ENCODE measurements around the gene MRPL24.

- TF ChIP-seq NFE2L2 (conservative IDR thresholded peaks at IDR 0.05; ENCODE audit: low read length) (no peak), MAFK (IDR thresholded peaks at IDR 0.05; ENCODE audit: partially characterized antibody) (no peak), CTCF (IDR thresholded peaks at IDR 0.05) (no peak), JUN (IDR thresholded peaks at IDR 0.05) (no peak; a peak in 1 of 5 replicates), MYC (IDR thresholded peaks at IDR 0.05; ENCODE audit: borderline replicate concordance, low read length) (no peak; the same call in 1 of the 2 replicates), ELK1 (IDR thresholded peaks at IDR 0.05; ENCODE audit: low read depth, low read length) (no peak), RFX5 (IDR thresholded peaks at IDR 0.05) (no peak)
- TF ChIP-seq, protein P1, sequence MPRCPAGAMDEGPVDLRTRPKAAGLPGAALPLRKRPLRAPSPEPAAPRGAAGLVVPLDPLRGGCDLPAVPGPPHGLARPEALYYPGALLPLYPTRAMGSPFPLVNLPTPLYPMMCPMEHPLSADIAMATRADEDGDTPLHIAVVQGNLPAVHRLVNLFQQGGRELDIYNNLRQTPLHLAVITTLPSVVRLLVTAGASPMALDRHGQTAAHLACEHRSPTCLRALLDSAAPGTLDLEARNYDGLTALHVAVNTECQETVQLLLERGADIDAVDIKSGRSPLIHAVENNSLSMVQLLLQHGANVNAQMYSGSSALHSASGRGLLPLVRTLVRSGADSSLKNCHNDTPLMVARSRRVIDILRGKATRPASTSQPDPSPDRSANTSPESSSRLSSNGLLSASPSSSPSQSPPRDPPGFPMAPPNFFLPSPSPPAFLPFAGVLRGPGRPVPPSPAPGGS (IDR thresholded peaks at IDR 0.05) = peak; percentile 92; the same call in 1 of the 3 replicates
- TF ChIP-seq, protein P2, sequence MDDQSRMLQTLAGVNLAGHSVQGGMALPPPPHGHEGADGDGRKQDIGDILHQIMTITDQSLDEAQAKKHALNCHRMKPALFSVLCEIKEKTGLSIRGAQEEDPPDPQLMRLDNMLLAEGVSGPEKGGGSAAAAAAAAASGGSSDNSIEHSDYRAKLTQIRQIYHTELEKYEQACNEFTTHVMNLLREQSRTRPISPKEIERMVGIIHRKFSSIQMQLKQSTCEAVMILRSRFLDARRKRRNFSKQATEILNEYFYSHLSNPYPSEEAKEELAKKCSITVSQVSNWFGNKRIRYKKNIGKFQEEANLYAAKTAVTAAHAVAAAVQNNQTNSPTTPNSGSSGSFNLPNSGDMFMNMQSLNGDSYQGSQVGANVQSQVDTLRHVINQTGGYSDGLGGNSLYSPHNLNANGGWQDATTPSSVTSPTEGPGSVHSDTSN (IDR thresholded peaks at IDR 0.05) = no peak
Measured at GRCh38 chr1:156727926-156728598, 12.8 kb downstream of the MRPL24 start, which contains the start of gene METTL25B.

Data from A549 (cell line).